Activated T-cell treated with anti-CD3 and anti-CD28 coated beads, Interleukin-2, amount 50 U/mL, for 24 hours (primary cell): ENCODE data around the gene TCAIM.

Source experiments
- DNase-seq: peaks from one replicate; pipeline ENCODE4 v3.0.0-alpha.2; 2020
- H3K27ac Mint-ChIP-seq: 2 replicates; pipeline ENCODE4 v1.8.0; 2020; ENCODE audit warnings: mild to moderate bottlenecking, mixed read lengths
- H3K27me3 Mint-ChIP-seq: 2 replicates; pipeline ENCODE4 v1.8.0; 2020; ENCODE audit warnings: mixed read lengths
- H3K36me3 Mint-ChIP-seq: 2 replicates; pipeline ENCODE4 v1.8.0; 2020; ENCODE audit warnings: low read depth, mixed read lengths
- H3K4me1 Mint-ChIP-seq: 2 replicates; pipeline ENCODE4 v1.8.0; 2020; ENCODE audit warnings: low read depth, mixed read lengths
- H3K4me3 Mint-ChIP-seq: 2 replicates; pipeline ENCODE4 v1.8.0; 2020; ENCODE audit warnings: mild to moderate bottlenecking, moderate library complexity, mixed read lengths
- H3K9me3 Mint-ChIP-seq: 2 replicates; pipeline ENCODE4 v1.8.0; 2020; ENCODE audit warnings: mixed read lengths

Gene TCAIM

DNA sequence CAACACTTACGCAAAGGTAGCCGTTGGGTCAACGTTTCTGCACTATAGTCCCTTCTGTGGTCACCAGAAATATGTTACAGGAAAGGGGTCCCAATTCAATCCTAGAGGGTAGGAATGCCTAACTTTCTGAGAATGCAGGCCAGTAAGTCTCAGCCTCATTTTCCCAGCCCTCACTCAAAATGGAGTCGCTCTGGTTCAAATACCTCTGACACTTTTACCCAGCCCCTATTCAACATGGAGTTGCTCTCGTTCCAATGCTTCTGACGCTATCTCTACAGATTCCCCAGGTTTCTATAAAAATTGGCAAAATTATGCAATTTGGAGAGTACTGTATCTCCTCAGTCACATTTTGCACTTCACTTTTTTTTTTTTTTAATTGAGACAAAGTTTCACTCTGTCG lies 99.2 kb downstream of the TCAIM start:
- Mint-ChIP-seq H3K36me3 (peaks cover 27% of the 10 kb centered on the region), H3K9me3 (no peaks in the 10 kb centered on the region), H3K4me3 (no peak overlapping the region), H3K27ac (no peak overlapping the region), H3K27me3 (no peaks in the 10 kb centered on the region), H3K4me1 (peaks cover 42% of the 10 kb centered on the region)
- DNase-seq = no peak

DNA sequence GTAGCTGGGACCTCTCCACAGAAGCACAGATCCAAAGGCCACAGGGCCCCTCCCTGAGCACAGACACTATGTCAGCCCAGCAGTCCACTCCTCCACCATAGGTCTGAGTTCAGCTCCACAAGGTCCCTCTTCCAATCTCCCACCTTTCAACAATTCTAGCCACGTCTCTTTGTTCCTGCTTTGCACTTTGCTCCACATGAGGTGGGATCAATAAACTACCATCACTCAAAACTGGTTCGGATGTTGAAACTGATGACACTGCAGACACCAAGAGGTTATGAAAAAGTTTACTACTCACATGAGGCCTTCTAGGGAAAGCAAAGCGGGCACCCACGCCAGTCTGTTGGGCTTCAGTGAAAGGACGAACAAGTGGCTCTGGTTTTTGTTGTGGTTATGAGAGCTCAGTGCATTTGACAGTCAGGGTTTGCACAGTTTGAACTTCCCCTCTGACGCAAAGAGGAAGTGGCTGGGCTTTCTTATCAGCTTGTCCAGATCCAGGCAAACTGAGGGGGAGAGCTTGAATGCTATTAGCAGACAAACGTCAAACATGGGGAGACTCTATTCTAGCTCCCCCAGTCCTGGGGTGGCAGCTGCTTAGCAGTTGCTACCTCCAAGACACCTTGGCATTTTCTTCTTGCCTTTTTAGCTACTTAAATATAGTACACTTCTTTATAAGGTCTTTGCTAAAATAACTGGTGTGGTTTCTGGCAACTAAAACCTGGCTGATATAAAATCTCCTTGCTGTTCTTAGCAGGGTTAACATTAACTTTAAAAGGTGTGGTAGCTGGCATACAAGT lies 101.1 kb downstream of the TCAIM start:
- Mint-ChIP-seq H3K27ac (peak overlapping the region; percentile 86), H3K4me1 (peaks cover 50% of the 10 kb centered on the region), H3K9me3 (no peaks in the 10 kb centered on the region), H3K36me3 (peaks cover 37% of the 10 kb centered on the region), H3K27me3 (no peaks in the 10 kb centered on the region), H3K4me3 (peak overlapping the region; percentile 40)
- peak; percentile 69 for DNase-seq

DNA sequence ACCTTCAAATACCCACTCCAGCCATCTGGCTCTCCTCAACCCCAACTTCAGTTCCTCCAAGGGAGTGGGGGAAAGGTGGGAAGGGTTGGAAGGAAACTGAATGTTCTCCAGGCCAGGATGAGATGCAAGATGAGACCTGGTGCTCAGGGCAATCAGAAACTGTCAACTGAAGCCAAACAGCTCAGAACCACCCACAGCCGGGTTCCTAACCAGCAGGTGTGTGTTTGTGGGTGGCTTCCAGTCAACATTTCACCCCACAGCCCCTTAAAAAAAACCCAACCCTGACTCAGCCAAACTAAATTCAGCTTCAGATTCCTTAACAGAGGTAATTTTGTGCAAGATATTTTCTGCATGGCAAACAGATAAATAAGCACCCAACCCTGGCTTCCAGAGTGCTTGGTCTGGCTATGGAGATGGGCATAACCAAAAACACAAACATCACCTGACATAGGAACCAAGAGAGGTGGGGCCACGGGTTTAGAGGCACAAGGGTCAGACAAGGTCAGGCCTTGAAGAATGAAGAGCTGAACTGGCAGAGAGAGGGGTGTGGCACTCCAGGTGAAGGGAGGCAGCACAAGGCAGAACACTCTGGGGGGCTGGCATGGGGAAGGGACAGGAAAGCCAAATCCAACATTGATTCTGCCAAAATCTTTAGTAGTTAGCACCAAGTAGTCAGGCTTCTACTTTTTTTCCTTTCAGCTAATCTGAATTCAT lies 104.2 kb downstream of the TCAIM start:
- Mint-ChIP-seq H3K36me3 (peaks cover 63% of the 10 kb centered on the region), H3K4me3 (no peak overlapping the region), H3K9me3 (peaks cover 12% of the 10 kb centered on the region), H3K4me1 (peaks cover 53% of the 10 kb centered on the region), H3K27ac (peak overlapping the region; percentile 68), H3K27me3 (no peaks in the 10 kb centered on the region)
- no peak for DNase-seq

DNA sequence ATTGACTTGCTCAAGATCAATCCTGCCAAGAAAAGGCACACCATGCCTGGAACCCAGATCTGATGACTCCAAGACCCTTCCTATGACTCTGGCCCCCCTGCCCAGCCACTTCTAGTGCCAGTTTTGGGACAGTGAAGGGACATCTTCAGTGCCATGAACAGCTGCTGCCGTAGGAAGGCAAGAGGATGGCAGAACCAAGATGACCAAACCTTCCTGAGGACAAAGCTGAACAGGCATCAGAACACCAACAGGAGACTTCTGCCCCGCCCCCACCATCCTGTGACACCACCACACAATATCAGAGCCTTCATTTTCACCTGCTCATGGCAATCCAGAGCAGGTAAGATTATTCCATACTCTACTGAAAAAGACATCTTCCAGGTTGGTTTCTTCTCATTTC lies 105.9 kb downstream of the TCAIM start:
- Mint-ChIP-seq H3K27me3 (no peaks in the 10 kb centered on the region), H3K9me3 (peaks cover 23% of the 10 kb centered on the region), H3K27ac (no peak overlapping the region), H3K4me3 (no peak overlapping the region), H3K36me3 (peaks cover 78% of the 10 kb centered on the region), H3K4me1 (peaks cover 44% of the 10 kb centered on the region)
- DNase-seq = no peak

DNA sequence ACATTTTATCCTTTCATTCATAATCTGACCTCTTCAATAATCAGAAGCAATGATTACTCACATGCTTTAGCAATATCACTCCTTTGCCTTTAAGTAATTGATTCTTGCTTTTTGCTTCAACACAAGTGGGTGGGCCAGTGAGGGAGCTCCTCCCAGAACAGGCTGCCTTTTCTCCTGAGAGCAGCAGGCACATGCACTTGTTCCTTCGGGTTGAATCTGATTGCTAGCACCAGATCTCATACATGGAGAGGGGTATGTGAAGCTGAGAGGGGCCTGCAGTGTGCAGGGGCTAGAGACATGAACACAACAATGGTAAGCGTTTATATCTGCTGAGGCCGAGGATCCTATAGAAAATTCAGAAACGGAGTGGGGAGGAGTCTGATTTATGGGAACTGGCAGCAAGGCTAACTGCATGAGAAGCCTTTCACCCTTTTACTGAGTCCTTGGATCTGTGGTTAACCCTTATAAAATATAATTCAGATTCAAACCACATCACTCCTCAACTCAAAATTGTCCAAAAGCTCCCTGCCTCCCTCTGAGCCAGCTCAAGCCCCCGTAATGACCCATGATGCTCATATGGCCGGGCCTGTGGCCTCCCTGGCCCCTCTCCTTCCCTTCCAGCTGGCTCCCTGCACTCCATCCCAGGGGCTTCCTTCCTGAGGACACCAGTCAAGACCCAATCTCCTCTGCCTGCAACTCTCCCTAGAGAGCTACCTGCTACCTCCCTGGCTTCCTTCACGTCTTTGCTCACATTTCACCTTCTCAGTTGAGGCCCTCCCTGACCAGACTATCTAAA lies 106.5 kb downstream of the TCAIM start:
- peaks cover 23% of the 10 kb centered on the region for H3K9me3 Mint-ChIP-seq
- H3K4me1 Mint-ChIP-seq = peaks cover 38% of the 10 kb centered on the region
- H3K4me3 Mint-ChIP-seq = no peak overlapping the region
- no peak for DNase-seq
- no peak overlapping the region for H3K27ac Mint-ChIP-seq
- no peaks in the 10 kb centered on the region for H3K27me3 Mint-ChIP-seq
- H3K36me3 Mint-ChIP-seq = peaks cover 84% of the 10 kb centered on the region

DNA sequence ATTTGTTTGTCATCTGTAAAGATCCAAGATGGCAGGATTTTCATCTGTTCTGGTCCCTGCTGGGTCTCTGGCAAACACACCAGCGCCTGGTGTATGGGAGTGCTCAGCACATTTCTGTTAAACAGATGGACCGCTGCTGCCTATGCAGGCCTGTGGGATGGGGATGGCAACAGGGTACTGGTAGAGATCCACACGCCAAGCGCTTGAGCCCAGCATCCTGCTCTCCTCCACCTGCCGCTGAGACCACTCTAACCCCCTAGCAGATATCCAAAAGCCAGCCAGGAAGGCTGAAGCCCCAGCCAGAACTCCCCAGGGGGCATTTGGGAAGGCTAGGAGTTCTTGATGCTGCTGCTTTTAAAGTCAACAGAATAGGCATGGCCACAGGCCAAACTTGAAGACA lies 107.2 kb downstream of the TCAIM start:
- Mint-ChIP-seq H3K36me3 (peaks cover 86% of the 10 kb centered on the region), H3K9me3 (peaks cover 23% of the 10 kb centered on the region), H3K27ac (no peak overlapping the region), H3K4me1 (peaks cover 31% of the 10 kb centered on the region), H3K27me3 (no peaks in the 10 kb centered on the region), H3K4me3 (no peak overlapping the region)
- DNase-seq = no peak

DNA sequence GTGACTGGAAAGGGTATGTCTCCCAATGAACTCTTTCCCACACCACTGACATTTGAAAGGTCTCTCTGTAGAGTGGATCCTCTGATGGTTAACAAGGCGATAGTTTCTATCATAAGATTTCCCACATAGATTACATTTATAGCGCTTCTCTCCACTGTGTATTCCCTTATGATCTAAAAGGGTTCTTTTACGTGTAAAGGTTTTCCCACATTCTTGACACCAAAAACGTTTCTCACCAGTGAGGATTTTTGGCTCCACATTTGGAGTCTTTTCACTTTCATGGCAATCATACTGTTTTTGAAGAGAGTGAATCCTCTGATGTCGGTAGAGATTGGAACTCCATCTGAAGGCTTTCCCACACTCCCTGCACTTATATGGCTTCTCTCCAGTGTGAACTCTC lies 108.4 kb downstream of the TCAIM start:
- Mint-ChIP-seq H3K36me3 (peaks cover 89% of the 10 kb centered on the region), H3K27ac (no peak overlapping the region), H3K4me1 (peaks cover 20% of the 10 kb centered on the region), H3K4me3 (no peak overlapping the region), H3K27me3 (no peaks in the 10 kb centered on the region), H3K9me3 (peaks cover 23% of the 10 kb centered on the region)
- no peak for DNase-seq

DNA sequence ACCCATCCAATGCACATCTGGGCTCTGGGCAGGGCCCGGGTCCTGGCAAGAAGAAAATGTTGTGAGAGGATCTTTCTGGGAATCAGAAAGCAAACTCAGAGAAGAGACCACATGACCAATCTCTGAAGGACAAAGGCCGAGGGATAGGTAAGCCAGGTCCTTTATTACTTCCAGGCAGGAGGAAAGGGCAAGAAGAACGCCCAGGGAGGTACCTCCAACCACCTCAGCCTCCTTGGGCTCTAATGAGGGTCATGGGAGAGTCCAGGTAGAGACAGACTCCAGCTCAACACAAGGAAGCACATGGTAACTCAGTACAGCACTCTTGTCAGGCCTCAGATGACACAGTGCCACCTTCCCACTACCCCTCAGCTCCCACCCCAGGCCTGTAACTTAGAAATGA lies 112.9 kb downstream of the TCAIM start:
- Mint-ChIP-seq H3K36me3 (peaks cover 92% of the 10 kb centered on the region), H3K4me3 (no peak overlapping the region), H3K4me1 (no peaks in the 10 kb centered on the region), H3K27ac (peak overlapping the region; percentile 37), H3K9me3 (peaks cover 23% of the 10 kb centered on the region), H3K27me3 (no peaks in the 10 kb centered on the region)
- DNase-seq = no peak

DNA sequence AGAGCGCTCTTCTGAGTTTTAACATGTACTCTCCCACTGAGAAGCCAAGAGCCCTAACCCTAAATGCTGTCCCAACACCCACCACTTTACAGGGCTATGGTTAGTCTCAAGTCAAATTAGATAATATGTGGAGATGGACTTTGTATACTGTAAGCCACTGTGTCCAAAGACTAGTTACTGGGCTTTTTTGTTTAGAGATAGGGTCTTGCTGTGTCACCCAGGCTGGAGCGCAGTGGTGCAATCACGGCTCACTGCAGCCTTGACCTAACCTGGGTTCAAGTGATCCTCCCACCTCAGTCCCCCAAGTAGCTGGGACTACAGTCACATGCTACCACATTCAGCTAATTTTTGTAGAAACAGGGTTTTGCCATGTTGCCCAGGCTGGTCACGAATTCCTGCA lies 115.7 kb downstream of the TCAIM start:
- Mint-ChIP-seq H3K27me3 (no peaks in the 10 kb centered on the region), H3K27ac (no peak overlapping the region), H3K9me3 (no peaks in the 10 kb centered on the region), H3K4me1 (no peaks in the 10 kb centered on the region), H3K4me3 (no peak overlapping the region), H3K36me3 (peaks cover 89% of the 10 kb centered on the region)
- DNase-seq = no peak

DNA sequence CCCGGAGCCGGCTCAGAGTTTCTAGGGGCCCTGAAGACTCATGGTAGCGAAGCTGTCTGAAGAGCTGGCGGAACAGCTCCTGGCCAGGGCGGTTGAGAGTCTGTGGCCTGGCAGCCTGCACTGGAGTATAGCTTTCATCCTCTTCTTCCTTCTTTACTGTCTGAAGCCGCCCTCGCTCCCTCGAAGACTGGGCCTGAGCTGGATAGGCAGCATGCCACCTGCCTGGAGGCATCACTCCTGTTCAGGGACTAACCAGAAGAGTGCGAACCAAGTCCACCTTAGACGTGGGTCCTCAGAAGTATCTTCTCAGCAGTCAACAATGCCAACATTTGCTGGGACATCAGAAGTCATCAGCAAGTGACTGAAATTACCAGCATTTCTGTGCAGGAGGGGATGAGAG lies 116.8 kb downstream of the TCAIM start:
- H3K36me3 Mint-ChIP-seq = peaks cover 89% of the 10 kb centered on the region
- peaks cover 5% of the 10 kb centered on the region for H3K9me3 Mint-ChIP-seq
- H3K4me1 Mint-ChIP-seq = no peaks in the 10 kb centered on the region
- no peak overlapping the region for H3K4me3 Mint-ChIP-seq
- no peaks in the 10 kb centered on the region for H3K27me3 Mint-ChIP-seq
- H3K27ac Mint-ChIP-seq = no peak overlapping the region
- no peak for DNase-seq
